ENCODE data around the gene PIK3R2.

PIK3R2 gene

GRCh38 chr19:18174983-18175382, 22.0 kb downstream of the PIK3R2 start:
- DNase-seq = no peak

GRCh38 chr19:18176367-18177310, 23.7 kb downstream of the PIK3R2 start:
- DNase-seq = no peak

DNA sequence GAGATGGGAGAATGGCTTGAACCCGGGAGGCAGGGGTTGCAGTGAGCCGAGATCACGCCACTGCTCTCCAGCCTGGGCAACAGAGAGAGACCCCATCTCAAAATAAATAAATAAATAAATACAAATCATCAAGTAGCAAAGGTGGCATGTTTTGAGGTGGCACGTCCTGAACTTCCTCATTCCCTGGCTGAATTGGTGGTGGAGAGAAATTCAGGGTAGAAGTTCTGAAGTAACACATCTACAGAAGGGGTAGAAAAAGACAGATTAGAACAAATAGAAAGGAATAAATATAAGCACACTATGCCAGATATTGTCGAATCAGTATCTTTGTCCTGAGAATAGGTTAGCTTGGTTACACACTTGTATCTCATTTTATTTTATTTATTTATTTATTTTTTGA, 27.0 kb downstream of the PIK3R2 start:
- no peak for DNase-seq

DNA sequence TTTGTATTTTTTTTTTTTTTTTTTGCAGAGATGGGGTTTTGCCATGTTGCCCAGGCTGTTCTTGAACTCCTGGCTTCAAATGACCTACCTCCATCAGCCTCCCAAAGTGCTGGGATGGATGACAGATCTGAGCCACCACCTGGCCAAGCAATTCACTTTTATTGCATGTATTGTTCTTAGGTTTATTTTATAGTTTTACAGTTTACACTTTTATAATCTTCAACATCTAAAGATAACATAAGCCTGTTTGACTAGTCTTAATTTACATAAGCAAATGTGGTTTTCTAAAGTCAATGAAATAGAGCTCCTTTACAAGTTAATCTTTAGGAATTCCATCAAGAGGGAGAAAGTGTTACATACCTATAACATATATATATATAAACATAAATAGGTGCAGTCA, 30.6 kb downstream of the PIK3R2 start:
- no peak for DNase-seq

- DNase-seq = no peak
Observed at GRCh38 chr19:18185538-18185937, 32.6 kb downstream of the PIK3R2 start.

- no peak for DNase-seq
Observed at GRCh38 chr19:18190278-18190677, 37.3 kb downstream of the PIK3R2 start.

DNA sequence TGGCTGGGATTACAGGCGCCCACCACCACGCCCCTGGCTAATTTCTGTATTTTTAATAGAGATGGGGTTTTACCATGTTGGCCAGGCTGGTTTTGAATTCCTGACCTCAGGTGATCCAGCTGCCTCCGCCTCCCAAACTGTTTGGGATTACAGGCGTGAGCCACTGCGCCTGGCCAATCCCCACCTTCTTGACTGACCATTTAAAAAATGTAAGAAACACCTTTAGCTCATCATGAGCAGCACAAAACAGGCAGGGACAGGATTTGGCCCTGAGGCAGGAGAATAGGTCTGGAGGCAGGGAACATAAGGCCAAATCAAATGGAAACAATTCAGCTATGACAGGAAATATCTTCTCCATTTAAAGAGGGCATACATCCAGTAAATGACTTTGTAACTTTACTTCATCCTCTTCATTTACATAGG, 38.7 kb downstream of the PIK3R2 start:
- no peak for DNase-seq

- DNase-seq = peak; percentile 95
Observed at GRCh38 chr19:18192673-18193387, 39.9 kb downstream of the PIK3R2 start, which contains the start of gene MPV17L2. MPV17L2 (plus strand) TSS chr19:18193218; CDS start chr19:18193282, 64 bp downstream.

- peak; percentile 66 for DNase-seq
Observed at GRCh38 chr19:18193388-18194180, 40.6 kb downstream of the PIK3R2 start.

DNA sequence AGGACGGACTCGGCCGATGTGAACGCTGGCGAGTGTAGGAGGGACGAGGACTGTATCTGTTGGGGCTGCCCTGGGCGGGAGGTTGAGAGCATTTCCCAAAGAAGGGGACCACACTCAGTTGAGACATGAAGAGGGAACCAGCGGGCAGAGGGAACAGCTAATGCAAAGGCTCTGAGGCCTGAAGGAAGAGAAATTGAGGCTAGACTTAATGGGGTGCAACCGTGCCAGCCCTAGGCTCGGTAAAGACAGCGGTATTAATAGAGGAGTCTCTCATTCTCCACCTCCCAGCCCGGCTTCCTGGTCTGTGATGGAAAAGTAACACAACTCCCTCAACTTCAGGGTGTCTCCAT, 41.2 kb downstream of the PIK3R2 start:
- DNase-seq = no peak

- peak; percentile 72 for DNase-seq
Observed at GRCh38 chr19:18194554-18195238, 41.7 kb downstream of the PIK3R2 start.

DNA sequence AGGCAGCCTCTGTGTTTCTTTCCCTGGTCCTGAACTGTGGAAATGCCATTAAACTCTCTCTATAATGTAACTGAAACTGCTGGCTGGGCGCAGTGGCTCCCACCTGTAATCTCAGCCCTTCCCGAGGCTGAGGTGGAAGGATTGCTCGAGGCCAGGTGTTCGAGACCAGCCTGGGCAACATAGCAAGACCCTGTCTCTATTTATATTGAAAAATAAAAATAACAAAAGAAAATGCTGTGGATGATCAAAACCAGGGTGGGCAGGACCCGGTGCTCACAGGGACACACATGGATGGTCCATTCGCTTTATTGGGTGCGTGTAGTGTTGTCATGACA, 43.5 kb downstream of the PIK3R2 start:
- DNase-seq = no peak

GRCh38 chr19:18197306-18197705, 44.3 kb downstream of the PIK3R2 start:
- no peak for DNase-seq

DNA sequence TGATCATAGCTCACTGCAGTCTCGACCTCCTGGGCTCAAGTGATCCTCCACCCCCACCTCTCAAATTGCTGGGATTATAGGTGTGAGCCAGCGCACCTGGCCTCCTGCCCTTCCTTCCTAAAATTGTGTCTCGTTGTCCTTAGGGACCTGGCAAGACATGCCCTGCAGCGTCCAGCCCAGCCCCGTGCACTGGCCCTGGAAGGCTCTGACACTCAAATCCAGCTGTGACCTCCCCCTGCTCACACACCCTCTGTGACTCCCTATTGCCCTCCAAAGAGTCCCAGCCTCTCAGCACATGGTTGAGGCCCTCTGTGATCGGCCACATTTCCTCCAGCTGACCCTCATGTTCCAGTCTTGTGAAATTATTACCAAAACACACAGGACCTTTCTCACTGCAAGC, 45.0 kb downstream of the PIK3R2 start:
- no peak for DNase-seq

DNA sequence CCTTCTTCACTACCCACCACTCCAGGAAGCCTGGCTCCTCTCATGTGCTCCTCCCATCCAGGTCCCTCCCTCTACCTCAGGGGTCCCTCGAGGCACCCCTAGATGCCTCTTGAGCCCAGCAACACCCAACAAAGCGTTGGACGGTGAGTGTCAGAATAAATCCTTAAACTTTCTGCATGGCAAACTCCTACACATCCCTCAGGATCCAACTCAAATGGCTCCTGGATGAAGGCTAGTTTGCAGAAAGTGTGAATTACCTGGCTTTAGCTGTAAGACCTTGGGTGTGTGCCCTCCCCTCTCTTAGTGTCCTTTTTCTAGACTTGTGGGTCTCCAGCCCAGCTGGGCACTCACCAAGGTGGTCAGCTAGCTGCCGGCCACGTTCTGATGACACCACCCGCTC, 45.4 kb downstream of the PIK3R2 start:
- DNase-seq = no peak

GRCh38 chr19:18202397-18202777, 49.4 kb downstream of the PIK3R2 start:
- no peak for DNase-seq

- DNase-seq = peak; percentile 73
Observed at GRCh38 chr19:18202778-18203407, 49.9 kb downstream of the PIK3R2 start.

GRCh38 chr19:18203408-18203862, 50.5 kb downstream of the PIK3R2 start:
- DNase-seq = no peak

GRCh38 chr19:18203863-18204393, 51.0 kb downstream of the PIK3R2 start, which contains the start of gene RAB3A:
RAB3A (minus strand) TSS chr19:18204042; CDS start chr19:18202740, 1,302 bp downstream.
- DNase-seq = peak; percentile 99

DNA sequence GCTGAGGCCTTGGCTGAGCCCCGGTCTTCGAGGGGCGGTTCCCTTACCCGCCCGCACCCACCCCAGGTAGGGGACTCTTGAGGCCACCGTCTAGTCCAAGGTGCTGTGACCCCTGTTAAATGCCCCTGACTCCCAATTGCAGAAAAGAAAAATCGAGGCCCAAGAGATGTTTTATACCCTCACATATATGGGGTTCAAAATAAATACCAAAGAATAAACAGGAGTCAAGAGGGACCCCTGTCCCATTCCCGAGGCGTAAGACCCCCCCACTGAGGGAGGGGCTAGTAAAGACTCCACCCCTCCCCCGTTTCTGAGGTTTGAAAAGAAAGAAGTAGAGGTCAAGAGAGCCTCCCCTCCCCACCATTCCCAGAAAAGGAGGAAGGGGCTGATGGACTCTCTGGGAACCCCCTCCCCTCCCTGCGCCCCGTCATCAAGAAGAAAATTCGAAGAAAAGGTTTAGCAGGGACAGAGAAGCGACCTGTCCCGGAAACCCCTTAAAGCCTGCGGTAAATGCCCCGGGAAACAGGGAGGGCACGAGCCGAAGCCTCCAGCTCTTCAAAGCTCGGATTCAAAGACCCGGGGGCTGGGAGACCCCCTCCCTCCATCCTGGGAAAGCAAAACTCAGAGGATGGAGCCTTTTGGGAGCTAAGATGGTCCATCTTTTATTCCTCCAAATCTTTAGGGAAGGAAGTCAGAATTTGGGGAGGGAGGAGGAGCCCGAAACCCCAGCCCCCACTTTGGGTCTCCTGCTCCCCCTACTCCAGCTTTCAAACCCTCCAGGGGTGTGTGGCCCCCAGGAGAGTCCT, 51.6 kb downstream of the PIK3R2 start:
- DNase-seq = peak; percentile 82

All from activated CD8-positive, alpha-beta memory T cell treated with anti-CD3 and anti-CD28 coated beads for 24 hours (primary cell).